ENCODE results near the gene COLGALT1. TPM values are rescaled to one million over a fixed set of nuclear protein-coding genes. Genes with fewer than 3 reads are reported as not detected.

Gene COLGALT1
- polyA plus RNA-seq, 2 of the 4 experiments (the other 2 are of a cell fraction) = 57.1 to 64.4 TPM

DNA sequence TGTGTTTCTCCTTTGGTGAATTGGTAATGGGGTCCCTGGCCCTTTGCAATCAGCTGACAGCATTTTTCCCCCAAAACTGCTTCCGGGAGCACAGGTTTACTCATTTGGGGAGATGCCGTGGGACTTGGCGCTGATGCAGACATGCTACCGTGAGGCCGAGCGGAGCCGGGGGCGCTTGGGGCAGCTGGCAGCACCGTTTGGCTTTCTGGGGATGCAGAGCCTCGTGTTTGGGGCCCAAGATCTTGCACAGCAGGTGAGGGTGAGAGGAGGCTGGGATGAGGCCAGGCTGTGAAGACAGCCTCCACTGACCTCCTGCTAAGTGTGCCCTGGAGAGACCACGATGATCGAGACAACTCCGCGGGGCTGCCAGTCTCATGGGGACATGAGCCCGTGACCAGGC is 13.4 kb upstream of the COLGALT1 start:
- 73% methylated on average over 9 of the region's 15 CpGs for WGBS (ENCODE audit: missing lambda C conversion rate)
- TF ChIP-seq ZC3H11A (IDR thresholded peaks at IDR 0.05) (no peak), RARB (CRISPR knock-in tag; IDR thresholded peaks at IDR 0.05) (no peak), HOXB13 (CRISPR knock-in tag; IDR thresholded peaks at IDR 0.05; ENCODE audit: low read depth) (no peak)
- Histone ChIP-seq H3K4me1 (peaks cover 5% of the 10 kb centered on the region; the same call in 1 of the 3 replicates), H3K9me3 (no peaks in the 10 kb centered on the region), H3K27ac (no peak overlapping the region), H3K4me2 (no peak overlapping the region), H3K4me3 (no peak overlapping the region)
- CTCF ChIA-PET = interaction anchor here (1.4 kb wide), 2 partner anchors 16 to 225 kb away, joined by 3 read pairs; no protein-coding TSS in a partner anchor
- ATAC-seq (no peak), DNase-seq (ENCODE audit: low read depth in 1 of 2, low spot score in 1 of 2) (no peak), FAIRE-seq (no peak)
- POLR2A ChIA-PET = no interaction called here

DNA sequence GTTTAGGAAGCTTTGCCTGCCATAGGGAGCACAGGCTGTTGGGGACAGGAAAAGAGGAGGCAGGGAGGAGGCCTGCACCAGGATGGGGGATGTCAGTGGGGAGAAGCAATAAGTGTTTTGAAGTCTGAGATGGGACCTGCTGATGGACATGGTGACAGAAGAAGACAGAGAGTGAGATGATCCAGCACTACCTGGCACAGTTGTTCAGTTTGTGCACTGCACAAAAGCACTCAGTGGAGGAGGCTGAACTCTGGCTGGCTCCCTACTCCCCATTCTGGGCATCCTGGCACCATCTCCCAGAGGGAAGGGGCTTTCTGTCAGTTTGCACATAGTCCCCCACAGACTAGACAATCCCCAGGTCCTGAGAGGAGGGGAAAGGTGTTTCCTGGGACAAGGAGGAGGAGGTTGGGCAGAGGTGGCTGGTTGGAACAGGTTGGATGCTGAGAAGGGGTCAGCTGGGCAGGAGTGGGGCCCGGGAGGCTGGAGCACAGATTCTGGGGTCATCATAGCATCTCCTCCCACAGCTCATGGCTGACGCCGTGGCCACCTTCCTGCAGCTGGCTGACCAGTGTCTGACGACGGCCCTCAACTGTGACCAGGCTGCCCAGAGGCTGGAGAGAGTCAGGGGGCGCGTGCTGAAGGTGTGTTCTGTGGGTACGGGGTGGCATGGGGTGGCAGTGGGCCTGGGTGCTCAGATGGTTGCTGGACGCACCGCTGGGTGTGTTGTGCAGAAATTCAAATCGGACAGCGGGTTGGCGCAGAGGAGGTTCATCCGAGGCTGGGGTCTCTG is 12.5 kb upstream of the COLGALT1 start:
- no peak for ATAC-seq
- no peak overlapping the region for H3K4me2 ChIP-seq
- 70% methylated on average over 14 of the region's 14 CpGs for WGBS (ENCODE audit: missing lambda C conversion rate)
- H3K9me3 ChIP-seq = no peaks in the 10 kb centered on the region
- H3K4me3 ChIP-seq = no peak overlapping the region
- TF ChIP-seq KDM5A (IDR thresholded peaks at IDR 0.05) (no peak), ZFP36 (IDR thresholded peaks at IDR 0.05; ENCODE audit: borderline replicate concordance, partially characterized antibody) (no peak), RFX5 (IDR thresholded peaks at IDR 0.05) (no peak), MAZ (IDR thresholded peaks at IDR 0.05; ENCODE audit: borderline replicate concordance, low read depth, low read length) (no peak), RAD21 (conservative IDR thresholded peaks at IDR 0.05 in 1 of 2, IDR thresholded peaks at IDR 0.05 in 1 of 2) (no peak), HOXA7 (CRISPR knock-in tag; IDR thresholded peaks at IDR 0.05) (no peak), JUN (IDR thresholded peaks at IDR 0.05) (no peak), KDM1A (IDR thresholded peaks at IDR 0.05; ENCODE audit: low read depth) (no peak), FOSL2 (IDR thresholded peaks at IDR 0.05) (no peak), FOSL2 (CRISPR knock-in tag; IDR thresholded peaks at IDR 0.05) (no peak), HDAC2 (IDR thresholded peaks at IDR 0.05) (no peak), FOSB (CRISPR knock-in tag; IDR thresholded peaks at IDR 0.05) (no peak), POLR2AphosphoS2 (conservative IDR thresholded peaks at IDR 0.05; ENCODE audit: low read length) (no peak)
- TF ChIP-seq, protein P1, sequence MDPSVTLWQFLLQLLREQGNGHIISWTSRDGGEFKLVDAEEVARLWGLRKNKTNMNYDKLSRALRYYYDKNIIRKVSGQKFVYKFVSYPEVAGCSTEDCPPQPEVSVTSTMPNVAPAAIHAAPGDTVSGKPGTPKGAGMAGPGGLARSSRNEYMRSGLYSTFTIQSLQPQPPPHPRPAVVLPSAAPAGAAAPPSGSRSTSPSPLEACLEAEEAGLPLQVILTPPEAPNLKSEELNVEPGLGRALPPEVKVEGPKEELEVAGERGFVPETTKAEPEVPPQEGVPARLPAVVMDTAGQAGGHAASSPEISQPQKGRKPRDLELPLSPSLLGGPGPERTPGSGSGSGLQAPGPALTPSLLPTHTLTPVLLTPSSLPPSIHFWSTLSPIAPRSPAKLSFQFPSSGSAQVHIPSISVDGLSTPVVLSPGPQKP (IDR thresholded peaks at IDR 0.05; ENCODE audit: low read depth, low read length) = no peak
- TF ChIP-seq, protein P2, sequence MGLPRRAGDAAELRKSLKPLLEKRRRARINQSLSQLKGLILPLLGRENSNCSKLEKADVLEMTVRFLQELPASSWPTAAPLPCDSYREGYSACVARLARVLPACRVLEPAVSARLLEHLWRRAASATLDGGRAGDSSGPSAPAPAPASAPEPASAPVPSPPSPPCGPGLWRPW (IDR thresholded peaks at IDR 0.05) = no peak
- TF ChIP-seq, protein P3, sequence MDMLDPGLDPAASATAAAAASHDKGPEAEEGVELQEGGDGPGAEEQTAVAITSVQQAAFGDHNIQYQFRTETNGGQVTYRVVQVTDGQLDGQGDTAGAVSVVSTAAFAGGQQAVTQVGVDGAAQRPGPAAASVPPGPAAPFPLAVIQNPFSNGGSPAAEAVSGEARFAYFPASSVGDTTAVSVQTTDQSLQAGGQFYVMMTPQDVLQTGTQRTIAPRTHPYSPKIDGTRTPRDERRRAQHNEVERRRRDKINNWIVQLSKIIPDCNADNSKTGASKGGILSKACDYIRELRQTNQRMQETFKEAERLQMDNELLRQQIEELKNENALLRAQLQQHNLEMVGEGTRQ (IDR thresholded peaks at IDR 0.05) = no peak
- TF ChIP-seq, protein P4, sequence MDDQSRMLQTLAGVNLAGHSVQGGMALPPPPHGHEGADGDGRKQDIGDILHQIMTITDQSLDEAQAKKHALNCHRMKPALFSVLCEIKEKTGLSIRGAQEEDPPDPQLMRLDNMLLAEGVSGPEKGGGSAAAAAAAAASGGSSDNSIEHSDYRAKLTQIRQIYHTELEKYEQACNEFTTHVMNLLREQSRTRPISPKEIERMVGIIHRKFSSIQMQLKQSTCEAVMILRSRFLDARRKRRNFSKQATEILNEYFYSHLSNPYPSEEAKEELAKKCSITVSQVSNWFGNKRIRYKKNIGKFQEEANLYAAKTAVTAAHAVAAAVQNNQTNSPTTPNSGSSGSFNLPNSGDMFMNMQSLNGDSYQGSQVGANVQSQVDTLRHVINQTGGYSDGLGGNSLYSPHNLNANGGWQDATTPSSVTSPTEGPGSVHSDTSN (IDR thresholded peaks at IDR 0.05) = no peak
- FAIRE-seq = no peak
- ChIA-PET CTCF (interaction anchor here (1.4 kb wide), 1 partner anchor 17 kb away, joined by 3 read pairs; no protein-coding TSS in a partner anchor), POLR2A (no interaction called here)
- DNase-seq (ENCODE audit: low read depth in 1 of 2, low spot score in 1 of 2) = no peak
- H3K27ac ChIP-seq = no peak overlapping the region
- peaks cover 5% of the 10 kb centered on the region; the same call in 1 of the 3 replicates for H3K4me1 ChIP-seq

DNA sequence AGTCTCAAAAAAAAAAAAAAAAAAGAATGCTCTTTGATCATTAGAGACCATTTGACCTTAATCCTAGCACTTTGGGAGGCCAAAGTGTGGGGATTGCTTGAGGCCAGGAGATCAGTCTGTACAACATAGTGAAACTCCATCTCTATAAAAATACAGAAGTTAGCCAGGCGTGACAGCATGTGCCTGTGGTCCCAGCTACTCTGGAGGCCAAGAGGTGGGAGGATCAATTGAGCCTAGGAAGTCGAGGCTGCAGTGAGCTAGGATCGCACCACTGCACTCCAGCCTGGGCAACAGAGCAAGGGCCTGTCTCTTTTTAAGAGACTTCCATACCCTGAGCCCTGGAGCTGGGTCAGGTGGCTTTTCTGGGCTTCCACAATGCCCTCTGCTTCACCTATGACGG is 11.5 kb upstream of the COLGALT1 start:
- Histone ChIP-seq H3K4me3 (no peak overlapping the region), H3K4me1 (peaks cover 1% of the 10 kb centered on the region; the same call in 1 of the 3 replicates), H3K4me2 (no peak overlapping the region), H3K27ac (no peak overlapping the region), H3K9me3 (no peaks in the 10 kb centered on the region)
- WGBS (ENCODE audit: missing lambda C conversion rate) = 62% methylated on average over 4 of the region's 4 CpGs
- no peak for DNase-seq (ENCODE audit: low read depth in 1 of 2, low spot score in 1 of 2)
- ChIA-PET CTCF (interaction anchor here (0.6 kb wide), 1 partner anchor 25 kb away, joined by 3 read pairs; no protein-coding TSS in a partner anchor), POLR2A (no interaction called here)
- no peak for ATAC-seq
- no peak for FAIRE-seq
- no peak for TF ChIP-seq MYC (IDR thresholded peaks at IDR 0.05; ENCODE audit: borderline replicate concordance, low read length)
- no peak for TF ChIP-seq SMC3 (IDR thresholded peaks at IDR 0.05)
- TF ChIP-seq, protein P1 (IDR thresholded peaks at IDR 0.05; ENCODE audit: low read depth, low read length) = no peak
- TF ChIP-seq, protein P5, sequence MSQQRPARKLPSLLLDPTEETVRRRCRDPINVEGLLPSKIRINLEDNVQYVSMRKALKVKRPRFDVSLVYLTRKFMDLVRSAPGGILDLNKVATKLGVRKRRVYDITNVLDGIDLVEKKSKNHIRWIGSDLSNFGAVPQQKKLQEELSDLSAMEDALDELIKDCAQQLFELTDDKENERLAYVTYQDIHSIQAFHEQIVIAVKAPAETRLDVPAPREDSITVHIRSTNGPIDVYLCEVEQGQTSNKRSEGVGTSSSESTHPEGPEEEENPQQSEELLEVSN (IDR thresholded peaks at IDR 0.05; ENCODE audit: borderline replicate concordance, low read depth) = no peak
- no peak for TF ChIP-seq ZC3H11A (IDR thresholded peaks at IDR 0.05)
- TF ChIP-seq, protein P6, sequence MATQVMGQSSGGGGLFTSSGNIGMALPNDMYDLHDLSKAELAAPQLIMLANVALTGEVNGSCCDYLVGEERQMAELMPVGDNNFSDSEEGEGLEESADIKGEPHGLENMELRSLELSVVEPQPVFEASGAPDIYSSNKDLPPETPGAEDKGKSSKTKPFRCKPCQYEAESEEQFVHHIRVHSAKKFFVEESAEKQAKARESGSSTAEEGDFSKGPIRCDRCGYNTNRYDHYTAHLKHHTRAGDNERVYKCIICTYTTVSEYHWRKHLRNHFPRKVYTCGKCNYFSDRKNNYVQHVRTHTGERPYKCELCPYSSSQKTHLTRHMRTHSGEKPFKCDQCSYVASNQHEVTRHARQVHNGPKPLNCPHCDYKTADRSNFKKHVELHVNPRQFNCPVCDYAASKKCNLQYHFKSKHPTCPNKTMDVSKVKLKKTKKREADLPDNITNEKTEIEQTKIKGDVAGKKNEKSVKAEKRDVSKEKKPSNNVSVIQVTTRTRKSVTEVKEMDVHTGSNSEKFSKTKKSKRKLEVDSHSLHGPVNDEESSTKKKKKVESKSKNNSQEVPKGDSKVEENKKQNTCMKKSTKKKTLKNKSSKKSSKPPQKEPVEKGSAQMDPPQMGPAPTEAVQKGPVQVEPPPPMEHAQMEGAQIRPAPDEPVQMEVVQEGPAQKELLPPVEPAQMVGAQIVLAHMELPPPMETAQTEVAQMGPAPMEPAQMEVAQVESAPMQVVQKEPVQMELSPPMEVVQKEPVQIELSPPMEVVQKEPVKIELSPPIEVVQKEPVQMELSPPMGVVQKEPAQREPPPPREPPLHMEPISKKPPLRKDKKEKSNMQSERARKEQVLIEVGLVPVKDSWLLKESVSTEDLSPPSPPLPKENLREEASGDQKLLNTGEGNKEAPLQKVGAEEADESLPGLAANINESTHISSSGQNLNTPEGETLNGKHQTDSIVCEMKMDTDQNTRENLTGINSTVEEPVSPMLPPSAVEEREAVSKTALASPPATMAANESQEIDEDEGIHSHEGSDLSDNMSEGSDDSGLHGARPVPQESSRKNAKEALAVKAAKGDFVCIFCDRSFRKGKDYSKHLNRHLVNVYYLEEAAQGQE (IDR thresholded peaks at IDR 0.05) = no peak
